Upper lobe of left lung (tissue), 4 donors: ENCODE results near the gene PSTPIP2.

Source experiments
- POLR2A ChIP-seq, 4 donors: fragments of 450-650 bp; IDR thresholded peaks; one replicate each; pipeline ENCODE4 v1.5.1; 2016 to 2017; ENCODE audit warnings: antibody characterized with exemption in 4 of 4, mild to moderate bottlenecking in 2 of 4
- POLR2AphosphoS5 ChIP-seq, 2 donors: sonication (generic); formaldehyde crosslinking; IDR thresholded peaks; one replicate each; pipeline ENCODE4 v1.5.1; 2017; ENCODE audit warnings: antibody characterized with exemption in 2 of 2

- TF ChIP-seq POLR2AphosphoS5 (IDR thresholded peaks at IDR 0.05) (peak; percentile 5 to 54), POLR2A (IDR thresholded peaks at IDR 0.05) (peak in 2 of 4 donors; percentile 47 to 71)
Measured at GRCh38 chr18:46071653-46072375, at the start of gene PSTPIP2.
